Inferior parietal cortex (tissue), 1 donor: ENCODE results near the gene RAPGEF1.
"Not testable (repeated sequence)": the region's sequence is repeated elsewhere in the genome, so short reads cannot be mapped to it uniquely, and the experiment has no call there.

ENCODE experiments used
- DNase-seq: peaks from one replicate; pipeline ENCODE4 v3.0.0-alpha.2; 2016; ENCODE audit errors: extremely low spot score

RAPGEF1 gene

GRCh38 chr9:131690941-131691573 is 48.8 kb downstream of the RAPGEF1 start:
- DNase-seq = no peak

GRCh38 chr9:131690462-131690861 is 49.4 kb downstream of the RAPGEF1 start:
- no peak for DNase-seq

- DNase-seq = no peak
Observed at GRCh38 chr9:131688377-131688776, 51.5 kb downstream of the RAPGEF1 start.

GRCh38 chr9:131685753-131686706 is 53.8 kb downstream of the RAPGEF1 start:
- no peak for DNase-seq

DNA sequence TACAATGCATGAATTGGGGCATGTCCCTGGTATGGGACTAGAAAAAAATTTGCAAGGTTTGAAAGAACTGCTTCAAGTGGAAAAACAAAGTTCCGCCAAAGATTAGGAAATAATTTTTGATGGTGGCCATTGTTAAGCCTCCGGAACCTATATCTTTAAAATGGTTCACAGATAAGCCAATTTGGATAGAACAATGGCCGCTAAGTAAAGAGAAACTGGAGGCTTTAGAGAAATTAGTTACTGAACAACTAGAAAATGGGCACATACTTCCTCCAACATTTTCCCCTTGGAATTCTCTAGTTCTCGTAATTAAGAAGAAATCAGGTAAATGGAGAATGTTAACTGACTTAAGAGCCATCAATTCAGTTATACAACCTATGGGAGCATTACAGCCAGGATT is 56.8 kb downstream of the RAPGEF1 start:
- DNase-seq = not testable (repeated sequence)

GRCh38 chr9:131682261-131682660 is 57.6 kb downstream of the RAPGEF1 start:
- no peak for DNase-seq

DNA sequence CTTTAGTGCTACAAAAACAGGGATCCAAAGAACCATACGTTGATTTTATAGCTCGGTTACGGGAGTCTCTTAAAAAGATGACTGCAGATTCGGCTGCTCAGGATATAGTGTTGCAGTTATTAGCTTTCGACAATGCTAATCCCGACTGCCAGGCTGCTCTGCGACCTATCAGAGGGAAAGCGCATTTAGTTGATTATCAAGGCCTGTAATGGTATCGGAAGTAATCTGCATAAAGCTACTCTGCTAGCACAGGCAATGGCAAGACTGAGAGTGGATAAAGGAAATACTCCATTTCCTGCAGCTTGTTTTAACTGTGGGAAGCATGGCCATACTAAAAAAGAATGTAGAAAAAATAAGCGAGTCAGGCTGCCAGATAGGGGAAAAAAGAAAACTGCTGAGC is 58.0 kb downstream of the RAPGEF1 start:
- DNase-seq = not testable (repeated sequence)

- DNase-seq = not testable (repeated sequence)
Observed at GRCh38 chr9:131681108-131681507, 58.8 kb downstream of the RAPGEF1 start.

- DNase-seq = no peak
Observed at GRCh38 chr9:131679261-131680020, 60.4 kb downstream of the RAPGEF1 start.

DNA sequence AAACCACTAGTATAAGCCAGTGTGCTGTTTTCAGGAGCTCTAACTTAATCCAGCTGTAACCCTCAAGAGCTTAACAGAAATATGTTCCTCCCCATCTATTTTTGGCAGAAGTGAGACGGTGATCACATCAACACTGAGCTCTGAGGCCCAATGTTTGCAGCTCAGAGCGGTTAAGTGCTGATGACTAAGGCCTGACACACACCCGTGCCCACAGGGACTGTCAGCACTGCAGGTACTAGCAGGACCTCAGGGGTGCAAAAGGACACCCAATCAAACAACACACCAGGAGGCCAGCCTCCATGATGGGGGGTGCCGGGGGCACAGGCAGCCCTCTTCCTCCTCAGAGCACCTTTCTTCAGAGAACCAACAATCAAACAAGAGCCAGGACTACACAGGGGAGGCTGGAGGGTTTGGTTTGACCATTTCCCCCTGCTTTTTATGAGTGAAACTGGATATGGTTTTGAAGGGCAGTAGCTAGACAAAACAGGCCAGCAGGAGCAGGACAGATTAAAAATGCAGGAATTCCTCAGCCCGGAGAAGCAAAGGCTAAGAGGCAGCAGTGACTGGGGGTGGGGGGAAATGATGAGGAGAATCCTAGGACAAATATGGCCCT is 61.3 kb downstream of the RAPGEF1 start:
- peak; percentile 61 for DNase-seq

GRCh38 chr9:131677444-131678180 is 62.3 kb downstream of the RAPGEF1 start:
- no peak for DNase-seq

- DNase-seq = no peak
Observed at GRCh38 chr9:131677049-131677443, 62.8 kb downstream of the RAPGEF1 start.

DNA sequence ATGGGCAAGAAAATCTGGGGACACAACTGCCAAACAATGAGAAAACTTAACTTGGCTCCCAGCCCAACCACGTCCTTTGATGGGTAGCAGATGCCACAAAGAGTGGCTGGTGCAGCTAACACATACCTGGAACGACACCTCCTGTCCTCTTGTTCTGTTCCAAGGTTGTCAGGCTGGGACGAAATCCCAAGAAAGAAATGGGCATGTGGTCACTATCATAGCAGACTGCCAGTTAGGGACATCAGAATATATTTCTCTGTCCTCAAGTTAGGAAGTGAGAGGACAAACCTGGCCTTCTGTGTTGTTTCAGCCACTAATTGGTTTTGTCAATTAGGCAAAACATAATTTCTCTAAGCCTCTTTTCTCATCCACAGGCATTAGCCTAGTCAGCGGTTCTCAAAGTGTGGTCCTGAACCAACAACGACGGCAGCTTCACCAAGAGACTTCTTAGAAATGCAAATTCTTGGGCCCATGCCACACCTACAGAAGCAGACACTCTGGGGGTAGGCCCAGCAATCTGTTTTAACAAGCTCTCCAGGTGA is 63.4 kb downstream of the RAPGEF1 start:
- no peak for DNase-seq

- DNase-seq = no peak
Observed at GRCh38 chr9:131675437-131676022, 64.3 kb downstream of the RAPGEF1 start.

GRCh38 chr9:131674425-131675421 is 65.2 kb downstream of the RAPGEF1 start:
- DNase-seq = no peak

DNA sequence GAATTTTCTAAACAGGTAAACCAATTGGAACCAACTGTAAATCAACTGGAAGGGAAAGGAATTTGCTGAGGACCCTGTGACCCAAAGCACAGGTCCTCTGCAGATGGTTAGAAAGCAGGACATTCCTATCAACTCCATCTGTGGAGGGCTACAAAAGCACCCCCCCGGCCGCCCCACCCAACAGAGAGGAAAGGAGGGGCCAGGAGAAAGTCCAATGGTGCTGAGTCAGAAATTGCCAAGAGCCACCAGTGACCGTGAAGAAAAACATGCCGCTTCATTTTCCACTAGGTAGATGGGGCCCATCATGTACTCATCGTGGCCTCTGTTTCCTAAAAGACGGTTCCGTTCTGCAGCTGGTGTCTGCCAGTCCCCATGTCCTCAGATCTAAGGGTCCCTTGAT is 66.3 kb downstream of the RAPGEF1 start:
- DNase-seq = no peak

- DNase-seq = no peak
Observed at GRCh38 chr9:131673068-131673467, 66.8 kb downstream of the RAPGEF1 start.

GRCh38 chr9:131672451-131672850 is 67.4 kb downstream of the RAPGEF1 start:
- no peak for DNase-seq

DNA sequence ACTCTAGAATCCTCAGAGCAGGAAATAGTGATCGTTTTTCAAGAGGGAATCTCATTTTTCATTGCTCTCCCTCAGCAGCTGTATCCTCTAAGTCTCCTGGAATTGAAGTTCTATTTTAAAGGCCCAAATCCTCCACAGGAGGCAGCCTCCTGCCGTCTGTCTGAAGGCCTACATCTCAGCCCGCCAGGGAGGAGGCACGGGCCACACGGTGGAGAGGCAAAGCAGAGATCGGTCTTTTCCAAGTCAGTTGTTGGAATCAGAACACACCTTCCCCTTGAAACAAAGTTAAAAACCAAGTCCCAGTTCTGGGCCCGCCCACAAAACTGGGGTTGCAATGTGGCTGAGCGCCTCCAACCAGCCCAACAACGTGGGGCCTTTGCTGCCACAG is 68.7 kb downstream of the RAPGEF1 start:
- no peak for DNase-seq
